Colonic mucosa (tissue), 4 donors: ENCODE data around the gene RASL10B. TPM values are rescaled to one million over a fixed set of nuclear protein-coding genes. Genes with fewer than 3 reads are reported as not detected.
"Not testable (repeated sequence)": the region's sequence is repeated elsewhere in the genome, so short reads cannot be mapped to it uniquely, and the experiment has no call there.

Experiments
- DNase-seq: peaks from one replicate; pipeline ENCODE4 v3.0.0-alpha.2; 2020
- H3K27ac ChIP-seq: fragments of 200-600 bp; one replicate; pipeline ENCODE4 v1.8.0; 2021
- H3K27me3 ChIP-seq: fragments of 200-600 bp; one replicate; pipeline ENCODE4 v1.8.0; 2021
- H3K36me3 ChIP-seq: fragments of 200-600 bp; one replicate; pipeline ENCODE4 v1.8.0; 2021
- H3K4me1 ChIP-seq: fragments of 200-600 bp; one replicate; pipeline ENCODE4 v1.8.0; 2021; ENCODE audit warnings: mild to moderate bottlenecking
- H3K4me3 ChIP-seq: fragments of 200-600 bp; one replicate; pipeline ENCODE4 v1.8.0; 2021
- H3K9ac ChIP-seq, 2 donors: one replicate each; pipeline ENCODE4 v1.7.0; 2013; ENCODE audit warnings: control low read depth in 2 of 2, low read depth in 2 of 2, low read length in 2 of 2
- H3K9me3 ChIP-seq: fragments of 200-600 bp; one replicate; pipeline ENCODE4 v1.8.0; 2021
- intact Hi-C: fragments of 100-400 bp; cut with DNase I; formaldehyde crosslinking; loops from one replicate; pipeline ENCODE4 v1.14.1; 2022
- total RNA-seq, 2 donors: library from RNA; stranded (reverse); fragmentation: NEBNext Ultra II Directional in 1 of 2; extraction: Animal tissue kit (Norgen Biotek cat#: 25700) in 1 of 2; gene quantifications; one replicate each; pipeline ENCODE4 v1.2.1, GENCODE V29; 2021
- TF ChIP-seq, protein P1 (sequence below): fragments of 200-600 bp; IDR thresholded peaks from one replicate; pipeline ENCODE4 v1.8.0; 2022; ENCODE audit warnings: antibody characterized with exemption, mild to moderate bottlenecking
- donor health status: healthy.
- donor health status: DM: no; HTN: no; CAD: no.
- donor health status: DM: no; HTN: no; CAD: no.

The RASL10B gene
- total RNA-seq, 2 donors from 2014 or later: 0.07 to 0.21 TPM

DNA sequence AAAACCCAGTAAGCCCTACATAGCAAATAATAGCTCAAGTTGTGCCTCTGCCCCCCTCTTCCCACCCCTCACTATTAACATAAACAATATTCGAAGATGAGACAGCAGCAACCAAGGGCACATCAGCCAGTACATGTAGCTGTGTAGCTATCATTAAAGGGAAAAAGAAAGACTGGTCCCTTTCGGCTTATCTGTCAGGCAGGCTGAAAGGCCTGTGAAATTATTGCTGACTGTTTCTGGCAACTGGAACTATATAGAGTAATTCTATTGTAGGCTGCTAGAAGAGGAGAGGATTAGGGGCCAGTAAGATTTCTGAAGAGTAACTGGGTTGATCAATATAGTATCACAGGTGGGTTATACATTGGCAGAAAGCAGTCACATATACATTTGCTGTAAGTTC lies 36.5 kb upstream of the RASL10B start:
- intact Hi-C loops: no loop called here
- no peak for DNase-seq
- Histone ChIP-seq H3K27me3 (no peaks in the 10 kb centered on the region), H3K36me3 (peaks cover 11% of the 10 kb centered on the region), H3K27ac (no peak overlapping the region), H3K9me3 (no peaks in the 10 kb centered on the region), H3K4me3 (no peak overlapping the region), H3K9ac (no peak overlapping the region), H3K4me1 (no peaks in the 10 kb centered on the region)
- TF ChIP-seq, protein P1, sequence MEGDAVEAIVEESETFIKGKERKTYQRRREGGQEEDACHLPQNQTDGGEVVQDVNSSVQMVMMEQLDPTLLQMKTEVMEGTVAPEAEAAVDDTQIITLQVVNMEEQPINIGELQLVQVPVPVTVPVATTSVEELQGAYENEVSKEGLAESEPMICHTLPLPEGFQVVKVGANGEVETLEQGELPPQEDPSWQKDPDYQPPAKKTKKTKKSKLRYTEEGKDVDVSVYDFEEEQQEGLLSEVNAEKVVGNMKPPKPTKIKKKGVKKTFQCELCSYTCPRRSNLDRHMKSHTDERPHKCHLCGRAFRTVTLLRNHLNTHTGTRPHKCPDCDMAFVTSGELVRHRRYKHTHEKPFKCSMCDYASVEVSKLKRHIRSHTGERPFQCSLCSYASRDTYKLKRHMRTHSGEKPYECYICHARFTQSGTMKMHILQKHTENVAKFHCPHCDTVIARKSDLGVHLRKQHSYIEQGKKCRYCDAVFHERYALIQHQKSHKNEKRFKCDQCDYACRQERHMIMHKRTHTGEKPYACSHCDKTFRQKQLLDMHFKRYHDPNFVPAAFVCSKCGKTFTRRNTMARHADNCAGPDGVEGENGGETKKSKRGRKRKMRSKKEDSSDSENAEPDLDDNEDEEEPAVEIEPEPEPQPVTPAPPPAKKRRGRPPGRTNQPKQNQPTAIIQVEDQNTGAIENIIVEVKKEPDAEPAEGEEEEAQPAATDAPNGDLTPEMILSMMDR: no peak

DNA sequence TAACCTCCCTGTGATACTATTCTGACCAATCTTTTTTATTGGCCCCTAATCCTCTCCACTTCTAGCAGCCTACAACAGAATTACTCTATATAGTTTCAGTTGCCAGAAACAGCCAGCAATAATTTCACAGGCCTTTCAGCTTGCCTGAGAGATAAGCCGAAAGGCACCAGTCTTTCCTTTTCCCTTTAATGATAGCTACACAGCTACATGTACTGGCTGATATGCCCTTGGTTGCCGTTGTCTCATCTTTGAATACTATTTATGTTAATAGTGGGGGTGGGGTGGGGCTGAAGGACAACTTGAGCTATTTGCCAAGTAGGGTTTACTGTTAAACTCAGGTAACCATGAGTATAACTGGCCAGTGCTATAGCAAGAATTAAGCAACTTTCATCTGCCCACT lies 35.8 kb upstream of the RASL10B start:
- no peak overlapping the region for H3K4me3 ChIP-seq
- H3K36me3 ChIP-seq: peaks cover 11% of the 10 kb centered on the region
- no peak for DNase-seq
- no peaks in the 10 kb centered on the region for H3K27me3 ChIP-seq
- H3K4me1 ChIP-seq: no peaks in the 10 kb centered on the region
- no peak overlapping the region for H3K27ac ChIP-seq
- no peaks in the 10 kb centered on the region for H3K9me3 ChIP-seq
- intact Hi-C loops: no loop called here
- TF ChIP-seq, protein P1: no peak
- no peak overlapping the region for H3K9ac ChIP-seq

DNA sequence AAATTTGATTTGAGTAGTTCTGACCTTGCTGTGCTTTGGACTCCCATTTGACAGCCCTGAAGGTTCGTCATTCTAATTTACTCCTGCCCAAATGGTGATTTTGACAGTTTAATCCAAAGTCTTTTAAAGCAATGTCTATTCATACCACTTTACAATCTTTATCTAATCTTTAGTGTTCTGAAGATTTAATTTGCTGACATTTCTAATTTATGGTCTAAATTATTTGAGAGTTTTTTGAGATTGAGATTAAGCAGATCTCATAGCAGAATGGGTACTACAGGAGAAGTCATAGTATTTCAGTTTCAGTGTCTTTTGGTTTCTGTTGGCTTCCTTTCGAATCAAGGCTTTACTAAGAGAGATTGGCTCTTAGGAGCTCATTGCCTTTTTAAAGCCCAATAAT lies 32.6 kb upstream of the RASL10B start:
- intact Hi-C loops: no loop called here
- TF ChIP-seq, protein P1: no peak
- Histone ChIP-seq H3K27ac (no peak overlapping the region), H3K9ac (no peak overlapping the region), H3K36me3 (peaks cover 11% of the 10 kb centered on the region), H3K27me3 (no peaks in the 10 kb centered on the region), H3K9me3 (no peaks in the 10 kb centered on the region), H3K4me3 (no peak overlapping the region), H3K4me1 (no peaks in the 10 kb centered on the region)
- DNase-seq: no peak

- intact Hi-C loops: no loop called here
- H3K27me3 ChIP-seq: no peaks in the 10 kb centered on the region
- no peak overlapping the region for H3K27ac ChIP-seq
- DNase-seq: no peak
- H3K9me3 ChIP-seq: no peaks in the 10 kb centered on the region
- H3K4me3 ChIP-seq: no peak overlapping the region
- H3K4me1 ChIP-seq: no peaks in the 10 kb centered on the region
- H3K9ac ChIP-seq: no peak overlapping the region
- no peaks in the 10 kb centered on the region for H3K36me3 ChIP-seq
- TF ChIP-seq, protein P1: no peak
These were observed 31.3 kb upstream of the RASL10B start for GRCh38 chr17:35700150-35700549.

DNA sequence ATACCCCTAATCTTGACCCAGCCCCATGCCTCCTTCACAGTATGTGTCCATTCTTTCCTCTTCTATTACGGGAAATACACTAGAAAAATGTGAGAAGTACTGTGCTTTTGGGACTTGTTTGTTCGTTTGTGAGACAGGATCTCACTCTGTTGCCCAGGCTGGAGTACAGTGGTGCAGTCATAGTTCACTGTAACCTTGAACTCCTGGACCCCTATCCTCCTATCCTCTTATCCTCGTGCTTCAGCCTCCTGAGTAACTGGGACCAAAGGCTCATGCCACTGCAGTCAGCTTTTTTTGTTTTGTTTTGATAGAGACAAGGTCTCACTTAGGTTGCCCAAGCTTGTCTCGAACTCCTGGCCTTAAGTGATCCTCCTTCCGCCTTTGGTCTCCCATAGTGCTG lies 29.9 kb upstream of the RASL10B start:
- intact Hi-C loops: no loop called here

GRCh38 chr17:35703308-35703707 lies 28.1 kb upstream of the RASL10B start:
- H3K27ac ChIP-seq, H3K9ac ChIP-seq, DNase-seq, H3K27me3 ChIP-seq, H3K36me3 ChIP-seq, H3K4me1 ChIP-seq, H3K4me3 ChIP-seq, intact Hi-C loops, H3K9me3 ChIP-seq: not testable (repeated sequence)

More for the DNA sequence above, 29.9 kb upstream of the RASL10B start:
- Histone ChIP-seq H3K27ac (no peak overlapping the region), H3K4me3 (no peak overlapping the region), H3K27me3 (no peaks in the 10 kb centered on the region), H3K4me1 (no peaks in the 10 kb centered on the region), H3K36me3 (no peaks in the 10 kb centered on the region), H3K9ac (no peak overlapping the region), H3K9me3 (no peaks in the 10 kb centered on the region)
- DNase-seq: no peak
- TF ChIP-seq, protein P1: no peak
